ENCODE data around the gene ZFP36. TPM values are rescaled to one million over a fixed set of nuclear protein-coding genes. Genes with fewer than 3 reads are reported as not detected.

ZFP36 gene
- 208 TPM for total RNA-seq
- long read RNA-seq, transcript ZFP36-203 (2 exons, 1,786 nt): major isoform, 130 of 253 reads
- long read RNA-seq, partial matches to known transcripts: 0 of 253 reads
- long read RNA-seq, other reads (novel, unspliced or antisense): 123 of 253 reads

DNA sequence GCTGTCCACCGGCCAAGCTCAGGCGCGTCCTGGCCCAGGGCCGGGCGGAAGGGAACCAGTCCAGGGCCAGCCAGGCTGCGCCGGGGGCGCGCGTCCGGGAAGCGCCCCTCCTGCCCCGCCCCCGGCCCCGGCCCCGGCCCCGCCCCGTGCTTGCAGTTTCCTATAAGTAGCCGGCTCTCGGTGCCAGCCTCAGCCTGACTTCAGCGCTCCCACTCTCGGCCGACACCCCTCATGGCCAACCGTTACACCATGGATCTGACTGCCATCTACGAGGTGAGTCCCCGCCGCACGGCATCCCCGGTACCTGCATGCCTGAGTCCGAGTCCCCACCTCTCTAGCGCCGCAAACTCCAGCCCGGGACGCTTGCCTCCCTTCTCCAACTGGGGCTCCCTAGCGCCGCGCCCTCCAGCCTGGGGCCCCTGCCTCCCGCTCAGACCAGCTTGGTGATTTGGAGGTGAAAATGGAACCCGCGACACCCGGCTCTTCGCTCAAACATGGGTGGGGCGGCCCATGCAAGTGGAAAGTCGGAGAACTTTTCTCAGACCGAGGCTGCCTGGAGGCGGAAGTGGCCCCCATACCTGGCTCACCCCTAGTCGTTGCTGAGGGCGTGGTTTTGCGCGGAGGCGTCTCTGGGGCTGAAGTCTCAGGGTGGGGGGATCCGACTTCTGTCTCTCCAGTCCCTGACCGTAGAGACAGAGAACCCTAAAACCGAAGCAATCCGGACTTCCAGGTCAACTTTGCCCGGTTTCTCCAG is at the start of gene ZFP36:
Gene ZFP36 (plus strand): TSS at position 192 of the 754 bp plus-strand sequence. CDS start 58 bp downstream, at position 250.
- ATAC-seq (peak; percentile 28 to 56), DNase-seq (peak; percentile 92)
- H3K27ac ChIP-seq: peak within 1 kb of the TSS; percentile 100
- H3K9me3 ChIP-seq: no peaks in the 10 kb centered on the region
- peaks cover 44% of the 10 kb centered on the region for H3K4me1 ChIP-seq
- intact Hi-C loops (cut with DNase I): no loop called here
- H3K4me3 ChIP-seq: peak within 1 kb of the TSS; percentile 97
- peaks cover 16% of the 10 kb centered on the region for H3K36me3 ChIP-seq
- H3K27me3 ChIP-seq (ENCODE audit: low read depth): no peaks in the 10 kb centered on the region
- TF ChIP-seq, protein P1, sequence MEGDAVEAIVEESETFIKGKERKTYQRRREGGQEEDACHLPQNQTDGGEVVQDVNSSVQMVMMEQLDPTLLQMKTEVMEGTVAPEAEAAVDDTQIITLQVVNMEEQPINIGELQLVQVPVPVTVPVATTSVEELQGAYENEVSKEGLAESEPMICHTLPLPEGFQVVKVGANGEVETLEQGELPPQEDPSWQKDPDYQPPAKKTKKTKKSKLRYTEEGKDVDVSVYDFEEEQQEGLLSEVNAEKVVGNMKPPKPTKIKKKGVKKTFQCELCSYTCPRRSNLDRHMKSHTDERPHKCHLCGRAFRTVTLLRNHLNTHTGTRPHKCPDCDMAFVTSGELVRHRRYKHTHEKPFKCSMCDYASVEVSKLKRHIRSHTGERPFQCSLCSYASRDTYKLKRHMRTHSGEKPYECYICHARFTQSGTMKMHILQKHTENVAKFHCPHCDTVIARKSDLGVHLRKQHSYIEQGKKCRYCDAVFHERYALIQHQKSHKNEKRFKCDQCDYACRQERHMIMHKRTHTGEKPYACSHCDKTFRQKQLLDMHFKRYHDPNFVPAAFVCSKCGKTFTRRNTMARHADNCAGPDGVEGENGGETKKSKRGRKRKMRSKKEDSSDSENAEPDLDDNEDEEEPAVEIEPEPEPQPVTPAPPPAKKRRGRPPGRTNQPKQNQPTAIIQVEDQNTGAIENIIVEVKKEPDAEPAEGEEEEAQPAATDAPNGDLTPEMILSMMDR (IDR thresholded peaks at IDR 0.05): no peak

GRCh38 chr19:39359026-39359425 is 47.6 kb upstream of the ZFP36 start:
- Histone ChIP-seq H3K9me3 (no peaks in the 10 kb centered on the region), H3K4me3 (no peak overlapping the region), H3K27ac (no peak overlapping the region), H3K4me1 (peaks cover 10% of the 10 kb centered on the region), H3K36me3 (peaks cover 99% of the 10 kb centered on the region), H3K27me3 (ENCODE audit: low read depth) (no peaks in the 10 kb centered on the region)
- TF ChIP-seq, protein P1 (IDR thresholded peaks at IDR 0.05): no peak
- no peak for ATAC-seq
- intact Hi-C loops (cut with DNase I): no loop called here
- no peak for DNase-seq

DNA sequence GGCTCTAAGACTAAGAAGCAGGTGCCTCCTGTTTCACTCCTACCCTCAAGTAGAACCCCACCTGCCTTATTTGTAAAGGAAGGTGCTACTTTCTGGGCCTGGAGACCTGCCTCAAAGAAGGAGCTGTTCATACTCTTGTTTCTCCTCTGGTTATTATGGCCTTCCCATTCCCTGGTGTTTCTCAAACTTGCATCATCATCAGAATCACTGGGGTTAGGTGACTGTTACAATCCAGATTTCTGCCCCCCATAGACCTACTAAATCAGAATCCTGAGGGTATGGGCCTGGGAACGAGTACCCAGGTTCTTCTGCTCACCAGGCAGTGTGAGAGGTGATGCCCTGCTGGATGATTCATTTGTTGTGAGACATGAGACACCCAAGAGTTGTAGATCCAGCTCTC is 46.0 kb upstream of the ZFP36 start:
- DNase-seq (no peak), ATAC-seq (no peak)
- intact Hi-C loops (cut with DNase I): no loop called here
- H3K9me3 ChIP-seq: no peaks in the 10 kb centered on the region
- no peaks in the 10 kb centered on the region for H3K27me3 ChIP-seq (ENCODE audit: low read depth)
- peaks cover 96% of the 10 kb centered on the region for H3K36me3 ChIP-seq
- no peak overlapping the region for H3K4me3 ChIP-seq
- peaks cover 10% of the 10 kb centered on the region for H3K4me1 ChIP-seq
- no peak overlapping the region for H3K27ac ChIP-seq
- TF ChIP-seq, protein P1 (IDR thresholded peaks at IDR 0.05): no peak

DNA sequence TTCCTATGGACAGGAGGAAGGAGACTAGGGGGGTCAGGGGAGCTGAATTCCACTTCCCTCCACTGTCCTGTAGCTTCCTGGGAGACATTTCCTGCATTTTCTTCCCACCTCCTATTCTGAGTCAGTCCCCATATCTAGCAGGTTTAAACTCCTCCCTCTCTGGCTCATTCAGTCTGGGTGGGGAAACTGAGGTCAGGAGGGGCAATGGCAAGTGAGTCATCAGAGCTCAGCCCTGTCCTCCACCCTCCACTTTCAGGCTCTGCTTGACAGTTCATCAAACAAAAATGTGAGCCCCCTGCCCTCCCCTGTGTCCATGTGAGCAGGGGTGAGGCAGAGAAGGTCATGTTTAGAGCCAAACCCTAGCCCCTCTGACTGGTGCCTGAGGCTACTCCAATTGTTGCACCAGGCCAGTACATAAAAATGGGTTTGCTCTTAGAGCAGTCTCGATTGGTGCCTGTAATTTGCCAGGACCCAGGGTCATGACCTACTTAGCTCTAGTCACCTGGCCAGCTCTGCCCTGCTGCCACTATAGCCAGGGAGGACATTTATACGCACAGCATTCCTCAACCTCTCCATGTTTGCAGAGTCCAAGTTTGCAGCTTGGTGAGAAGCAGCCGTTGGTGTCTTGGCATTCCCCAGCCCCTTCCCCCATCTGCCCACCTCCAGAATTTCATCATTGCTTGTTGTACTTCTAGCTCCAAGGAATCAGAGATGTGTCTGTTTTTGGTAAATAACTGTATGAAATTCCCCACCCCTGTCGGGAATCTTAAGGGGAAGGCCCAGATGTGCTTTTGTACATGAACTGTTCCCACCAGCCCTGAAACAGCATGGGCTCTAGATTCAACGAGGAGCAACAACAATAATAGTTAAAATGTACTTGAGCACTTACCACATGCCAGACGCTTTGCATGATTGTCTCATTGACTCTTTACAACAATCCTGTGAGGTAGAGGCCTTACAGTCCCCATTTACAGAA is 43.7 kb upstream of the ZFP36 start:
- H3K27me3 ChIP-seq (ENCODE audit: low read depth): no peaks in the 10 kb centered on the region
- peaks cover 92% of the 10 kb centered on the region for H3K36me3 ChIP-seq
- TF ChIP-seq, protein P1 (IDR thresholded peaks at IDR 0.05): no peak
- no peaks in the 10 kb centered on the region for H3K9me3 ChIP-seq
- ATAC-seq (peak in 1 of 2 donors; percentile 33), DNase-seq (no peak)
- intact Hi-C loops (cut with DNase I): no loop called here
- H3K27ac ChIP-seq: no peak overlapping the region
- peaks cover 10% of the 10 kb centered on the region for H3K4me1 ChIP-seq
- no peak overlapping the region for H3K4me3 ChIP-seq

- Histone ChIP-seq H3K27me3 (ENCODE audit: low read depth) (no peaks in the 10 kb centered on the region), H3K9me3 (no peaks in the 10 kb centered on the region), H3K36me3 (peaks cover 92% of the 10 kb centered on the region), H3K4me1 (peaks cover 10% of the 10 kb centered on the region), H3K27ac (no peak overlapping the region), H3K4me3 (no peak overlapping the region)
- ATAC-seq: no peak
- no peak for DNase-seq
- intact Hi-C loops (cut with DNase I): no loop called here
- TF ChIP-seq, protein P1 (IDR thresholded peaks at IDR 0.05): no peak
These were observed 42.7 kb upstream of the ZFP36 start for GRCh38 chr19:39363901-39364457.
